D341Med (cell line): ENCODE data around the gene TYMP.
"Not testable (repeated sequence)": the region's sequence is repeated elsewhere in the genome, so short reads cannot be mapped to it uniquely, and the experiment has no call there.

Source experiments
- DNase-seq: peaks from one replicate; pipeline ENCODE4 v3.0.0; 2012; ENCODE audit warnings: low spot score

Gene TYMP

DNA sequence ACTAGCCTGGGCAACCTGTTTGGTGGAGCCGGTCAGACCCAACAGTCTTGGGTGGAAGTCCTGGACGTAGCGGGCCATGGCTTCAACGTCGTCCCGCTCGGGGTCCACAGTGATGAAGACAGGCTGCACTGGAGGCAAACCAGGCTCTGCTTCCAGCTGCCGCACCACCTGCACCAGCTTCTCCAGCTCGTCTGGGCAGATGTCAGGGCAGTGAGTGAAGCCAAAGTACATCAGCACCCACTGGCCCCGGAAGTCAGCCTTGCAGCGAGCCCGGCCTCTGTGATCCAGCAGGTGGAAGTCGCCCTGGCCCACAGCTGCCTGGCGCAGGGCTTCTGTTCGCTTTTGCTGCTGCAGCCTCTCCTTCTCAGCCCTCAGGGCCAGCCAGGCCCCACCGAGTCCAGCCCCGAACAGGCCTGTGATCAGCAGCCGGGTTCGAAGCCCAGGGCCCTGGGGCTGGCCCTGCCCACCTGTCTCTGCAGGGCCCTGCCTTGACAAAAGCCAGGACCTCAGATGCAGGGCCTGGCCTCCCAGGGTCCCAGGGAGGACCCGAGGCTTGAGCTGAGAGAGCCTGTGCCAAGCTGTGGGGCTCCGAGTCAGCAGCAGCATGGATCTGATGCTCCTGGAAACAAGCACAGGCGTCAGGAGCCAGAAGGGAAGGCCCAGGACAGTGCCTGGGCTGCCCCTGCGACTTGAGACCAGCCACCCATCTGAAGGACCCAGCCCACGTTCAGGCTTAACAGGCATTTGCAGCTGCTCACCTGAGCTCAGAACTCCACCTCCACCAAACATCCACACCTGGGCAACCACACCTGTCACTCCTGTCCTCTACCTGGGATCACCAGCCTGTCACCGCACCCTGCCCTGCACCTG is 5.8 kb downstream of the TYMP start:
- DNase-seq = peak; percentile 33

DNA sequence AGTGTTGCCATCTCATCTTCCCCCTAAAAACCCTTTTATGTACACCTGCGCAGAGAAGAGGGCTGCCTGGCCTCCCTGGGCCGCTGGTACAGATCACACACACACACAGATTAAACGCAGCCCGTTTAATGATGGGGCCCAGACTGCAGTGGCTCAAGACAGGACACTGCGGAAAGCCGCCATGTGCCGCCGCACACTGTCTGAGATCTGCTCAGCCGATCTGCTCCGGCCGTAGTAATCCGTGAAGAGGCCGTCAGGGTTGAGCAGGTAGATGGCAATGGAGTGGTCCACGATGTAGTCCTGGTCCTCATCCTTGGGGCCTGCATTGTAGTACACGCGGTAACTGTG is 6.4 kb downstream of the TYMP start:
- DNase-seq = peak; percentile 16

DNA sequence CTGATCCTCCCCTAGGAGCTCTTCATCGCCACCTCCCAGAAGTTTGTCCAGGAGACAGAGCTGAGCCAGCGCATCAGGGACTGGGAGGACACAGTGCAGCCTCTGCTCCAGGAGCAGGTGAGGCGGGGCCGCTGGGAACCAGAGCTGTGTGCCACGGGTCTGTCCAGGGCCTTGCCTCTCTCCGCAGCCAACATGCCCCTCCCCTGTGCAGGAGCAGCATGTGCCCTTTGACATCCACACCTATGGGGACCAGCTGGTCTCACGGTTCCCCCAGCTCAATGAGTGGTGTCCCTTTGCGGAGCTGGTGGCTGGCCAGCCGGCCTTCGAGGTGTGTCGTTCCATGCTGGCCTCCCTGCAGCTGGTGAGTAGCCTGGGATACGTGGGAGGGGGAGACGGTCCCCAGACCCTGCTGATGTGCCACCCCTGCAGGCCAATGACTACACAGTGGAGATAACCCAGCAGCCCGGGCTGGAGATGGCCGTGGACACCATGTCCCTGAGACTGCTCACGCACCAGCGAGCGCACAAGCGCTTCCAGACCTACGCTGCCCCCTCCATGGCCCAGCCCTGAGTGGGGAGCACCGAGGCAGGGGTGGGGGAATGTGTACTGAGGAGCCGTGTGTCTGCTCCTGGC is 6.9 kb downstream of the TYMP start:
- DNase-seq = peak; percentile 28

GRCh38 chr22:50522208-50522805 is 7.5 kb downstream of the TYMP start:
- peak; percentile 13 for DNase-seq

- DNase-seq = peak; percentile 13
These were observed 8.1 kb downstream of the TYMP start for GRCh38 chr22:50521710-50522109.

GRCh38 chr22:50520826-50521453 is 8.9 kb downstream of the TYMP start:
- peak; percentile 18 for DNase-seq

DNA sequence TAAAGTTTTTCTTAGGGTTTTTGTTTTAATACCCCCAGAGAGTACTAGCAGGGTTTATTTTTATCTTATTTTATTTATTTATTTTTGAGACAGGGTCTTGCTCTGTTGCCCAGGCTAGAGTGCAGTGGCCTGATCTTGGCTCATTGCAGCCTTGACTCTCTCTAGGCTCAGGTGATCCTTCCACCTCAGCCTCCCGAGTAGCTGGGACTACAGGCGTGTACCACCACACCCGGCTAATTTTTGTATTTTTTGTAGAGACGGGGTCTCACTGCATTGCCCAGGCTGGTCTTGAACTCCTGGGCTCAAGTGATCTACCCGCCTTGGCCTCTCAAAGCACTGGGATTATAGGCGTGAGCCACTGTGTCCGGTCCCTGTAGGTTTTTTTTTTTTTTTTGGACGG is 9.6 kb downstream of the TYMP start:
- not testable (repeated sequence) for DNase-seq

DNA sequence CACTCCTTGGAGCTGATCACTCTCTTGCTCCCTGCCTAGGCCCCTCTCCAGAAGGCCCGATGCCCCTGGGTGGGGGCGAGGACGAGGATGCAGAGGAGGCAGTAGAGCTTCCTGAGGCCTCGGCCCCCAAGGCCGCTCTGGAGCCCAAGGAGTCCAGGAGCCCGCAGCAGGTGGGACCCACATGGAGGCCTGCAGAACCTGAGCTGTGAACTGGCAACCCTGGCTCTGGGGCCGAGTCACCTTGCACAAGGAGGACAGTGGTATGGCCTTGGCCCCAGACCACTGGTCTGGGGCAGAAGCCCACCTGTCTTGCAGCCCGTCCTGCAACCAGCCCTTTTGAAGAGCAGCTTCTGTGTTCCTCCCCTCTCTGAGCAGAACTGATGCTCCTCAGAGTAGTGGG is 10.7 kb downstream of the TYMP start:
- peak; percentile 13 for DNase-seq

- DNase-seq = peak; percentile 18
These were observed 11.2 kb downstream of the TYMP start for GRCh38 chr22:50518606-50519005.

- peak; percentile 17 for DNase-seq
These were observed 12.1 kb downstream of the TYMP start for GRCh38 chr22:50517495-50518260.

DNA sequence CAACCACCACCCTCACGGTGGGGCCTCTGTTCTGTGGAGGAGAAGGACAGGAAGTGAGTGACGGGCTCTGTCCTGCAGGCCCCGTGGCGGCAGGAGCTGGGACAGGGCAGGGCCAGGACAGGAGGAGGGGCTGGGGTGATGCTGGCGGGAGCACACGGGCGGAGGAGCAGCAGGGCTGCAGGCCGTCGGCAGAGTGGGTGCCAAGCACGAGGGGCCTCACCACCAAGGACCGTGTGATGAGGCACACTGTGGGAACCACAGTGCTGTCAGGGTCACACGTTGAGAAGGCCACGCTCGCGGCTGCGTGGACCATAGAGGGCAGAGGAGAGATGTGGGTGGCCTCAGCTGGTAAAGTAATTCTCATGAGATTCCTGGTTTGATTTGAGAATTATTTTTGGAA is 12.9 kb downstream of the TYMP start:
- peak; percentile 8 for DNase-seq

DNA sequence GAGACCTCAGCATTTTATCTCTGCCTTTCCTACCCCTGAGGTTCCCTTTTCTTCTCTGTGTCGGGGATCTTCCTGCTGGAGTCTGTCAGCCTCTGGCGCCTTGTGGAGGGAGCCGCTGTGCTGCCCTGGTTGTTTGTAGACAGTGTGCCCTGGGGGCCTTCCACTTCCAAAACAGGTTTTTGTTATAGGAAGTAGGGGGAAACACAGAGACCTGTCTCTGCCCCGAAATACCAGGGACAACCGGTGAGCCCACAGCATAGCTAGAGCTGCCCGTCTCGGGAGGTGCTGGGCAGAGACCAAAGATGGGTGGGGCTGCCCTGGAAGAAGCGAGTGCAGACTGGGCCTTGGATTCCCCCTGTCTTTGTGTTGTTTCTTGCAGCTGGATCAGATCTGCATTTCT is 13.7 kb downstream of the TYMP start:
- no peak for DNase-seq

GRCh38 chr22:50513175-50513574 is 16.6 kb downstream of the TYMP start:
- DNase-seq = no peak

DNA sequence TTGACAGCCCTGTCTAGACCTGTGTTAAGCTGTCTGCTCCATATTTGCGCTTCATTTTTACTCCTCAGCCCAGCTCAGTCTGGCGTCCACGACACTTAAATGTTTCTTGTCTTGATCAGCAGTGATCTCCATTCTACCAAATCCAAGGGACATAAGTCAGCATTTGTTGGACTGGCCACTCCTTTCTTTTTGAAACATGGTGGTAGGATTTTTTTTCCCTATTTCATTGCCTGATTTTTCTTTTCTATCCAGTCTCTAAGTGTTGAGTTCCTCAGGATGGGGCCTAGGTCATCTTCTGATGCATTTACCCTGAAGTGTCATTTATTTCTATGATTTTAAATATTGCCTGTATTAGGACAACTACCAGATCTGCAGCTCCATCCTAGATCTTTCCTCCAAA is 20.9 kb downstream of the TYMP start:
- no peak for DNase-seq

GRCh38 chr22:50507991-50508884 is 21.6 kb downstream of the TYMP start, which contains the start of gene NCAPH2:
Gene NCAPH2 (plus strand): TSS chr22:50508224. CDS start chr22:50508338, 114 bp downstream.
- peak; percentile 84 for DNase-seq

- DNase-seq = peak; percentile 99
These were observed 22.3 kb downstream of the TYMP start, which contains the start of gene LMF2 for GRCh38 chr22:50507421-50507990. Gene LMF2 (minus strand): TSS chr22:50507702. CDS start chr22:50507675, 27 bp downstream.

GRCh38 chr22:50506611-50507420 is 23.0 kb downstream of the TYMP start:
- no peak for DNase-seq

DNA sequence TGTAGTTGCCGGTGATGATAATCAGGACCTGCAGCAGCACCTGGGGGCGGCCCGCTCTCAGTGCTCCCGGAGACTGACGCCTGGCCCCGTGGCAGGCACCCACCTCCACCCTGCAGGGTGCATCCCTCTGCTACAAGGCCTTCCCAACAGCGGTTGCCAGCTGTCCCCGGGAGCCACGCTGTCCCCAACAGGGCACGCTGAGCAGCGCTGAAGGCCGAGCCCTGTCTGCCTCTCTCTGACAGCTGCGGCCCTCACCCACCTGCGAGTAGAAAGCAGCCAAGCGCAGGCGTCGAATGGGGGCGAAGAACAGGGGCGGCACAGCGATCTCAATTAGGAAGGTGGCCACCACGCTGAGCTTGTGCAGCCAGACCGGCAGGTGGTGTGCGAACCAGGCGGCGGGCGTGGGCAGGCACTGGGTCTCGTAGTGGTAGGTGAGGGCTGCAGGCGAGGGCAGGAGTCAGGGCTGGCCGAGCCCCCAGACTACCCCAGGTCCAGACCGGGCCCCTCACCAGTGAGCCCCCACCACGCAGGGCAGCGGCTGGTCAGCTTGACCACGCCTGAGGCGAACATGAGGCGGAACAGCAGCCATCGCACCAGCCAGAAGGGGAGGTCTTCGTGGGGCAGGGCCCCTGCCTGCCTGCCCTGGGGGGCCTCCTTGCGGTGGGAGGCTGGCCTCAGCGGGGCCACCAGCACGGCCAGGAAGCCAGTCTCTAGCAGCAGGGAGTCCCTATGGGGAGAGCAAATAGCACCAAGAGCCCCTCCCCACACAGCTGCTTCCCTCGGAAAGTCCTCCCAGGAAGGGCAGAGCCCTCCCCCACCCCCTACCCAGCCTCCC is 23.8 kb downstream of the TYMP start:
- no peak for DNase-seq
